ENCODE measurements around the gene RPP25.
A peak's percentile ranks its signal among the peaks of the same experiment; 100 is the strongest.

RPP25 gene

GRCh38 chr15:74956648-74957475 lies at the start of gene RPP25:
RPP25 (minus strand) TSS chr15:74956772; CDS start chr15:74956583, 189 bp downstream.
- peak; percentile 79 for DNase-seq

GRCh38 chr15:75002398-75002797 lies 45.8 kb upstream of the RPP25 start:
- DNase-seq = no peak

- DNase-seq = no peak
Observed at GRCh38 chr15:75001310-75001709, 44.7 kb upstream of the RPP25 start.

- no peak for DNase-seq
Observed at GRCh38 chr15:74997543-74997942, 41.0 kb upstream of the RPP25 start.

GRCh38 chr15:74997141-74997540 lies 40.6 kb upstream of the RPP25 start:
- no peak for DNase-seq

GRCh38 chr15:74995779-74996765 lies 39.5 kb upstream of the RPP25 start:
- peak; percentile 41 for DNase-seq

- peak; percentile 91 for DNase-seq
Observed at GRCh38 chr15:74995182-74995778, 38.7 kb upstream of the RPP25 start, which contains the start of gene SCAMP5. SCAMP5 (plus strand) TSS chr15:74995563; CDS start chr15:75011840, 16,277 bp downstream.

GRCh38 chr15:74994685-74995084 lies 38.1 kb upstream of the RPP25 start:
- no peak for DNase-seq

GRCh38 chr15:74994236-74994635 lies 37.7 kb upstream of the RPP25 start:
- no peak for DNase-seq

GRCh38 chr15:74992619-74993018 lies 36.0 kb upstream of the RPP25 start:
- DNase-seq = no peak

GRCh38 chr15:74989527-74989926 lies 33.0 kb upstream of the RPP25 start:
- DNase-seq = no peak

- peak; percentile 23 for DNase-seq
Observed at GRCh38 chr15:74988007-74988800, 31.6 kb upstream of the RPP25 start.

- no peak for DNase-seq
Observed at GRCh38 chr15:74983725-74984231, 27.2 kb upstream of the RPP25 start.

- no peak for DNase-seq
Observed at GRCh38 chr15:74982183-74982582, 25.6 kb upstream of the RPP25 start.

GRCh38 chr15:74978503-74978902 lies 21.9 kb upstream of the RPP25 start:
- no peak for DNase-seq

GRCh38 chr15:74978077-74978476 lies 21.5 kb upstream of the RPP25 start:
- no peak for DNase-seq

- DNase-seq = no peak
Observed at GRCh38 chr15:74977599-74977998, 21.0 kb upstream of the RPP25 start.

- DNase-seq = no peak
Observed at GRCh38 chr15:74976159-74976558, 19.6 kb upstream of the RPP25 start.

- no peak for DNase-seq
Observed at GRCh38 chr15:74967670-74968069, 11.1 kb upstream of the RPP25 start.

GRCh38 chr15:74964794-74965193 lies 8.2 kb upstream of the RPP25 start:
- DNase-seq = no peak

GRCh38 chr15:74963213-74963612 lies 6.6 kb upstream of the RPP25 start:
- no peak for DNase-seq

- no peak for DNase-seq
Observed at GRCh38 chr15:74962671-74963070, 6.1 kb upstream of the RPP25 start.
